Heart left ventricle (tissue), 16 donors: Measurements from ENCODE around the gene FZD2. TPM values are rescaled to one million over a fixed set of nuclear protein-coding genes. Genes with fewer than 3 reads are reported as not detected.

ENCODE experiments used
- ATAC-seq, 4 donors: fragments of 200-7000 bp; cut with Tn5 transposase; one replicate each; pipeline ENCODE4 v1.9.1; 2020 to 2022; ENCODE audit warnings: moderate library complexity in 4 of 4, mild to moderate bottlenecking in 3 of 4, moderate number of reproducible peaks in 1 of 4
- DNase-seq, 5 donors: peaks; one replicate each; pipeline ENCODE4 v3.0.0-alpha.2; 2020
- H3K27ac ChIP-seq, 12 donors: fragments of 200-600 bp; sonication (generic) in 4 of 12; one replicate each; pipeline versions ENCODE4 v1.5.0 to v1.8.0; 2016 to 2022; ENCODE audit warnings: mild to moderate bottlenecking in 2 of 12
- H3K27me3 ChIP-seq, 9 donors: fragments of 200-600 bp; sonication (generic) in 2 of 9; one replicate each; pipeline versions ENCODE4 v1.5.1 to v1.8.0; 2016 to 2022; ENCODE audit warnings: mild to moderate bottlenecking in 3 of 9
- H3K36me3 ChIP-seq, 9 donors: fragments of 200-600 bp; sonication (generic) in 2 of 9; one replicate each; pipeline versions ENCODE4 v1.5.0 to v1.8.0; 2018 to 2022; ENCODE audit warnings: mild to moderate bottlenecking in 2 of 9
- H3K4me1 ChIP-seq, 12 donors: fragments of 200-600 bp; sonication (generic) in 4 of 12; one replicate each; pipeline versions ENCODE4 v1.5.0 to v1.8.0; 2016 to 2022; ENCODE audit warnings: mild to moderate bottlenecking in 3 of 12
- H3K4me3 ChIP-seq, 12 donors: fragments of 200-600 bp; sonication (generic) in 4 of 12; one replicate each; pipeline versions ENCODE4 v1.5.0 to v1.8.0; 2017 to 2022; ENCODE audit warnings: mild to moderate bottlenecking in 9 of 12, moderate library complexity in 4 of 12
- H3K9me3 ChIP-seq, 12 donors: fragments of 200-600 bp; sonication (generic) in 4 of 12; one replicate each; pipeline versions ENCODE4 v1.5.0 to v1.8.0; 2016 to 2022; ENCODE audit warnings: mild to moderate bottlenecking in 1 of 12
- POLR2A ChIP-seq, 2 donors: fragments of 450-650 bp; IDR thresholded peaks; one replicate each; pipeline ENCODE4 v1.6.1; 2017; ENCODE audit warnings: antibody characterized with exemption in 2 of 2, mild to moderate bottlenecking in 2 of 2, moderate library complexity in 2 of 2
- WGBS, 4 donors: extraction: QIAGEN DNeasy Blood & Tissue Kit in 2 of 4; methylation state at CpG; one replicate each; pipeline versions ENCODE4 v1.1.5 to v1.1.7; 2013 to 2018; 5-methylcytosine and 5-hydroxymethylcytosine counted together
- intact Hi-C, 10 donors: fragments of 100-400 bp; cut with DNase I; formaldehyde crosslinking; loops; one replicate each; pipeline versions ENCODE4 v1.11.1 to v1.14.2; 2022
- polyA plus RNA-seq, 2 donors: library from polyadenylated mRNA; stranded (reverse); fragments of 200-250 nt; gene quantifications; one replicate each; pipeline ENCODE4 v1.2.3, GENCODE V29; 2013
- total RNA-seq, 9 donors: library from RNA; depleted of rRNA in 2 of 9; stranded (reverse); fragments of >200 nt in 2 of 9; fragmentation: NEBNext Ultra II Directional in 3 of 9; extraction: Animal tissue kit (Norgen Biotek cat#: 25700) in 3 of 9; gene quantifications; one replicate each; pipeline versions ENCODE4 v1.1.0 to v1.2.4, GENCODE V29; 2016 to 2023
- TF ChIP-seq, protein P1 (sequence below), 12 donors: fragments of 200-600 bp; sonication (generic) in 4 of 12; IDR thresholded peaks; one replicate each; pipeline versions ENCODE4 v1.5.0 to v1.8.0; 2018 to 2022; ENCODE audit warnings: antibody characterized with exemption in 12 of 12, mild to moderate bottlenecking in 5 of 12
- donor health status: ischemic (EF 13 %, LVEDD 7.1; RV severe dilation, severe dysfunction).
- donor health status: healthy with polysubstance abuse.
- donor health status: DM: no; HTN: yes; CAD: no.
- donor health status: DM: no; HTN: no; CAD: no.
- donor health status: ischemic (EF 25% LVEDD 6.9; RV normal size, moderate dysfunction).
- donor health status: ischemic (EF 25% LVEDD 5.7; RV mildly dilated, moderate dysfunction).
- donor health status: healthy.
- donor health status: DM: yes; HTN: yes; CAD: no.
- donor health status: ischemic (EF 35%, LVEDD 5.7; RV mildly dilated, moderate dysfunction).
- donor health status: nonischemic (EF 11% LVEDD 7.7; RV severe dilation, severe dysfunction).
- donor health status: DM: yes; HTN: yes; CAD: no.
- donor health status: PGD.
- donor health status: ischemic (EF 29% LVEDD 5.4; RV normal size, mild dysfunction).
- donor health status: nonischemic (EF 23%, LVEDD 6.1; RV moderate dilation, normal function).

Gene FZD2
- total and polyA plus RNA-seq, 11 donors = 1.6 to 8.1 (median 3.9) TPM

- intact Hi-C loops = no loop called here
Observed at GRCh38 chr17:44595216-44595775, 38.0 kb downstream of the FZD2 start.

DNA sequence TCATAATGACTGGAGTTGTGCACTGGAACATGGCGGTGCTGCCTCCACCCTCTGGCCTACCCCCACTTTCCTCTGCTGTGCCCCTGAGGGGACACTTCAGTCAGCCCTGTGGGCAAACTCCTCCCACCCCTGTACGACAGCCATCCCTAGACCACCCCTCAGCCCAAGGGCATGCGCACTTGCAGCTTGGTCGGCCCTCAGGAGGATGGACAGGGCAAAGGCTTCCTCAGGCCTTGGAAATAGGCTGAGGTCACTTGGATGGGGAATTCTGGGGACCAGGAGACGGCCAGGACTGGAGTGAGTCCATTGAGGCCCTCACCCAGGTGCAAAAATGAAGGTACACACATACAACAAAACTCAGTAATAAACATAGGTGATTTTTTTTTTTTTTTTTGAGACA, 41.0 kb downstream of the FZD2 start:
- no peak for DNase-seq
- no peak overlapping the region for H3K4me3 ChIP-seq
- no peaks in the 10 kb centered on the region for H3K36me3 ChIP-seq
- intact Hi-C loops = no loop called here
- H3K27me3 ChIP-seq = no peaks in the 10 kb centered on the region
- H3K9me3 ChIP-seq = no peaks in the 10 kb centered on the region
- no peak overlapping the region for H3K27ac ChIP-seq
- no peak for TF ChIP-seq POLR2A (IDR thresholded peaks at IDR 0.05)
- TF ChIP-seq, protein P1, sequence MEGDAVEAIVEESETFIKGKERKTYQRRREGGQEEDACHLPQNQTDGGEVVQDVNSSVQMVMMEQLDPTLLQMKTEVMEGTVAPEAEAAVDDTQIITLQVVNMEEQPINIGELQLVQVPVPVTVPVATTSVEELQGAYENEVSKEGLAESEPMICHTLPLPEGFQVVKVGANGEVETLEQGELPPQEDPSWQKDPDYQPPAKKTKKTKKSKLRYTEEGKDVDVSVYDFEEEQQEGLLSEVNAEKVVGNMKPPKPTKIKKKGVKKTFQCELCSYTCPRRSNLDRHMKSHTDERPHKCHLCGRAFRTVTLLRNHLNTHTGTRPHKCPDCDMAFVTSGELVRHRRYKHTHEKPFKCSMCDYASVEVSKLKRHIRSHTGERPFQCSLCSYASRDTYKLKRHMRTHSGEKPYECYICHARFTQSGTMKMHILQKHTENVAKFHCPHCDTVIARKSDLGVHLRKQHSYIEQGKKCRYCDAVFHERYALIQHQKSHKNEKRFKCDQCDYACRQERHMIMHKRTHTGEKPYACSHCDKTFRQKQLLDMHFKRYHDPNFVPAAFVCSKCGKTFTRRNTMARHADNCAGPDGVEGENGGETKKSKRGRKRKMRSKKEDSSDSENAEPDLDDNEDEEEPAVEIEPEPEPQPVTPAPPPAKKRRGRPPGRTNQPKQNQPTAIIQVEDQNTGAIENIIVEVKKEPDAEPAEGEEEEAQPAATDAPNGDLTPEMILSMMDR (IDR thresholded peaks at IDR 0.05) = no peak
- WGBS, 4 donors = 91 to 97% (median 94%) methylated on average over 5 of the region's 5 CpGs
- peaks cover 0 to 6% (median 0%) of the 10 kb centered on the region in 12 donors for H3K4me1 ChIP-seq
- no peak for ATAC-seq

More at GRCh38 chr17:44595216-44595775, 38.0 kb downstream of the FZD2 start:
- no peaks in the 10 kb centered on the region for H3K9me3 ChIP-seq
- no peaks in the 10 kb centered on the region for H3K36me3 ChIP-seq
- DNase-seq = no peak
- TF ChIP-seq POLR2A (IDR thresholded peaks at IDR 0.05) = no peak
- TF ChIP-seq, protein P1 (IDR thresholded peaks at IDR 0.05) = no peak
- H3K27me3 ChIP-seq = no peaks in the 10 kb centered on the region
- H3K4me3 ChIP-seq = no peak overlapping the region
- no peak overlapping the region for H3K27ac ChIP-seq
- WGBS, 4 donors = 56 to 79% (median 68%) methylated on average over 8 to 10 of the region's 10 CpGs
- no peak for ATAC-seq
- peaks cover 0 to 6% (median 0%) of the 10 kb centered on the region in 12 donors for H3K4me1 ChIP-seq

GRCh38 chr17:44598932-44599297, 41.6 kb downstream of the FZD2 start:
- Histone ChIP-seq H3K4me3 (no peak overlapping the region), H3K9me3 (no peaks in the 10 kb centered on the region), H3K36me3 (no peaks in the 10 kb centered on the region), H3K27ac (no peak overlapping the region), H3K27me3 (no peaks in the 10 kb centered on the region), H3K4me1 (peaks cover 0 to 6% (median 0%) of the 10 kb centered on the region in 12 donors)
- intact Hi-C loops = no loop called here
- TF ChIP-seq POLR2A (IDR thresholded peaks at IDR 0.05) = no peak
- TF ChIP-seq, protein P1 (IDR thresholded peaks at IDR 0.05) = no peak
- no peak for DNase-seq
- 94 to 98% (median 95%) methylated on average over 2 of the region's 2 CpGs for WGBS, 4 donors
- ATAC-seq = no peak

- 63 to 81% (median 70%) methylated on average over 9 of the region's 9 CpGs for WGBS, 4 donors
- H3K27me3 ChIP-seq = no peaks in the 10 kb centered on the region
- no peak overlapping the region for H3K4me3 ChIP-seq
- DNase-seq = peak in 3 of 5 donors; percentile 28 to 43 (median 39)
- TF ChIP-seq POLR2A (IDR thresholded peaks at IDR 0.05) = no peak
- TF ChIP-seq, protein P1 (IDR thresholded peaks at IDR 0.05) = no peak
- intact Hi-C loops = no loop called here
- peaks cover 0 to 6% (median 0%) of the 10 kb centered on the region in 12 donors for H3K4me1 ChIP-seq
- no peaks in the 10 kb centered on the region for H3K36me3 ChIP-seq
- peak overlapping the region in 2 of 12 donors; percentile 13 to 29 for H3K27ac ChIP-seq
- peak in 3 of 4 donors; percentile 49 to 60 (median 54) for ATAC-seq
- H3K9me3 ChIP-seq = no peaks in the 10 kb centered on the region
Observed at GRCh38 chr17:44599298-44600175, 42.3 kb downstream of the FZD2 start.
